SK-N-SH (cell line): ENCODE measurements around the gene ARID1B. TPM values are rescaled to one million over a fixed set of nuclear protein-coding genes. Genes with fewer than 3 reads are reported as not detected.

Experiments used
- CTCF ChIA-PET: fragments of 300-600, 350-600 bp; formaldehyde crosslinking; extraction: SDS; loops from one replicate; lab custom pipeline; 2021; lab: Yijun Ruan, JAX
- POLR2A ChIA-PET: fragments of 350-600 bp; sonication (Branson Sonifier 250); formaldehyde crosslinking; extraction: SDS; loops from one replicate; lab custom pipeline; 2020; ENCODE audit warnings: antibody characterized with exemption, inconsistent platforms; lab: Yijun Ruan, JAX
- DNase-seq: peaks from one replicate; pipeline ENCODE4 v3.0.0; 2012
- H2AFZ ChIP-seq: fragments of 200-600 bp; sonication (generic); 2 replicates; pipeline ENCODE4 v1.8.1; 2016; ENCODE audit warnings: antibody characterized with exemption, mild to moderate bottlenecking, low read depth
- H3F3A ChIP-seq: fragments of 200-600 bp; sonication (generic); replicated peaks from 2 replicates; pipeline ENCODE3; 2016; ENCODE audit warnings: antibody characterized with exemption, mild to moderate bottlenecking; ENCODE audit not compliant: insufficient read depth
- H3K27ac ChIP-seq, 2 experiments: fragments of 200-500 bp in 1 of 2; fragments of 200-600 bp in 1 of 2; sonication (Bioruptor generic) in 1 of 2; sonication (generic), shearing (Covaris generic) in 1 of 2; 2 replicates each; pipeline versions ENCODE4 v1.5.1 to v1.6.1; 2014 to 2016; ENCODE audit warnings: low read depth in 2 of 2, inconsistent platforms in 1 of 2, low read length in 1 of 2, mild to moderate bottlenecking in 1 of 2, mixed read lengths in 1 of 2
- H3K27me3 ChIP-seq: fragments of 200-600 bp; sonication (generic), shearing (Covaris generic); 2 replicates; pipeline ENCODE4 v1.6.1; 2016; ENCODE audit warnings: mixed run types; ENCODE audit not compliant: insufficient read depth
- H3K36me3 ChIP-seq, 2 experiments: fragments of 200-500 bp in 1 of 2; fragments of 200-600 bp in 1 of 2; sonication (Bioruptor generic) in 1 of 2; sonication (generic) in 1 of 2; replicated peaks in 1 of 2; 2 replicates each; pipeline versions ENCODE3 to v1.5.1; 2014 to 2016; ENCODE audit warnings: low read length in 1 of 2, mild to moderate bottlenecking in 1 of 2; ENCODE audit not compliant: insufficient read depth in 2 of 2, control insufficient read depth in 1 of 2
- H3K4me1 ChIP-seq, 2 experiments: fragments of 200-500 bp in 1 of 2; fragments of 200-600 bp in 1 of 2; sonication (Bioruptor generic) in 1 of 2; sonication (generic), shearing (Covaris generic) in 1 of 2; 2 replicates each; pipeline versions ENCODE4 v1.5.1 to v1.6.1; 2014 to 2016; ENCODE audit warnings: low read depth in 1 of 2, low read length in 1 of 2, mixed run types in 1 of 2; ENCODE audit not compliant: insufficient read depth in 2 of 2, control insufficient read depth in 1 of 2
- H3K4me2 ChIP-seq: fragments of 200-600 bp; sonication (generic), shearing (Covaris generic); 2 replicates; pipeline ENCODE4 v1.6.1; 2017; ENCODE audit warnings: mixed run types
- H3K4me3 ChIP-seq, 2 experiments: fragments of 200-500 bp in 1 of 2; fragments of 200-600 bp in 1 of 2; sonication (Bioruptor generic) in 1 of 2; sonication (generic), shearing (Covaris generic) in 1 of 2; 2 replicates each; pipeline versions ENCODE4 v1.5.1 to v1.8.1; 2014 to 2016; ENCODE audit warnings: low read depth in 2 of 2, inconsistent platforms in 1 of 2, low read length in 1 of 2, mild to moderate bottlenecking in 1 of 2, mixed read lengths in 1 of 2, moderate library complexity in 1 of 2
- H3K79me2 ChIP-seq: fragments of 200-600 bp; sonication (generic); 2 replicates; pipeline ENCODE4 v1.8.1; 2017; ENCODE audit warnings: mild to moderate bottlenecking; ENCODE audit not compliant: insufficient read depth
- H3K9ac ChIP-seq: fragments of 200-600 bp; sonication (generic); 2 replicates; pipeline ENCODE4 v1.6.1; 2017; ENCODE audit warnings: mixed run types
- H3K9me2 ChIP-seq: fragments of 200-600 bp; sonication (generic); 2 replicates; pipeline ENCODE4 v1.6.1; 2017; ENCODE audit warnings: mixed run types
- H3K9me3 ChIP-seq: fragments of 200-600 bp; sonication (generic); 2 replicates; pipeline ENCODE4 v1.6.1; 2017; ENCODE audit warnings: mixed run types, mild to moderate bottlenecking, moderate library complexity
- H4K20me1 ChIP-seq: fragments of 200-600 bp; sonication (generic); 2 replicates; pipeline ENCODE4 v1.6.1; 2017; ENCODE audit warnings: mild to moderate bottlenecking, mixed run types; ENCODE audit not compliant: insufficient read depth
- EZH2phosphoT487 ChIP-seq: fragments of 200-600 bp; sonication (generic); IDR thresholded peaks from 2 replicates; pipeline ENCODE4 v1.6.1; 2017; ENCODE audit warnings: low read depth, mixed run types, mild to moderate bottlenecking, antibody characterized with exemption, moderate library complexity, borderline replicate concordance
- MAX ChIP-seq: IDR thresholded peaks from 2 replicates; pipeline ENCODE4 v1.4.0; 2012; ENCODE audit warnings: low read depth
- MXI1 ChIP-seq: IDR thresholded peaks from 2 replicates; pipeline ENCODE4 v1.6.1; 2012; ENCODE audit warnings: mild to moderate bottlenecking, low read depth, low read length, improper control_type of control experiment
- RAD21 ChIP-seq: IDR thresholded peaks from 2 replicates; pipeline ENCODE4 v1.6.1; 2012; ENCODE audit warnings: mild to moderate bottlenecking, low read length
- WGBS: methylation state at CpG from one replicate; pipeline ENCODE4 v1.1.6; 2017; ENCODE audit warnings: low lambda C conversion rate; 5-methylcytosine and 5-hydroxymethylcytosine counted together
- polyA plus RNA-seq, 3 experiments: library from polyadenylated mRNA; depleted of rRNA; stranded (reverse); fragments of >200 nt; gene quantifications; 2 replicates each; pipeline ENCODE4 v1.2.3, GENCODE V29; 2012
- TF ChIP-seq, protein P1 (sequence below): fragments of 200-600 bp; sonication (generic); IDR thresholded peaks from 2 replicates; pipeline ENCODE4 v1.6.1; 2017; ENCODE audit warnings: antibody characterized with exemption, mild to moderate bottlenecking, moderate library complexity
- TF ChIP-seq, protein P2 (sequence below): fragments of 150-350 bp; IDR thresholded peaks from 2 replicates; pipeline ENCODE4 v1.6.1; 2016; ENCODE audit warnings: mild to moderate bottlenecking, low read depth, low read length

Gene ARID1B
- polyA plus RNA-seq, 1 of the 3 experiments (the other 2 are of a cell fraction): 13.6 TPM

- no peak for TF ChIP-seq EZH2phosphoT487
- TF ChIP-seq, protein P1, sequence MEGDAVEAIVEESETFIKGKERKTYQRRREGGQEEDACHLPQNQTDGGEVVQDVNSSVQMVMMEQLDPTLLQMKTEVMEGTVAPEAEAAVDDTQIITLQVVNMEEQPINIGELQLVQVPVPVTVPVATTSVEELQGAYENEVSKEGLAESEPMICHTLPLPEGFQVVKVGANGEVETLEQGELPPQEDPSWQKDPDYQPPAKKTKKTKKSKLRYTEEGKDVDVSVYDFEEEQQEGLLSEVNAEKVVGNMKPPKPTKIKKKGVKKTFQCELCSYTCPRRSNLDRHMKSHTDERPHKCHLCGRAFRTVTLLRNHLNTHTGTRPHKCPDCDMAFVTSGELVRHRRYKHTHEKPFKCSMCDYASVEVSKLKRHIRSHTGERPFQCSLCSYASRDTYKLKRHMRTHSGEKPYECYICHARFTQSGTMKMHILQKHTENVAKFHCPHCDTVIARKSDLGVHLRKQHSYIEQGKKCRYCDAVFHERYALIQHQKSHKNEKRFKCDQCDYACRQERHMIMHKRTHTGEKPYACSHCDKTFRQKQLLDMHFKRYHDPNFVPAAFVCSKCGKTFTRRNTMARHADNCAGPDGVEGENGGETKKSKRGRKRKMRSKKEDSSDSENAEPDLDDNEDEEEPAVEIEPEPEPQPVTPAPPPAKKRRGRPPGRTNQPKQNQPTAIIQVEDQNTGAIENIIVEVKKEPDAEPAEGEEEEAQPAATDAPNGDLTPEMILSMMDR: peak; percentile 12; the same call in 1 of the 2 replicates
- Histone ChIP-seq H3K27me3 (no peaks in the 10 kb centered on the region), H4K20me1 (no peaks in the 10 kb centered on the region), H3K4me3 (no peak overlapping the region), H3F3A (no peaks in the 10 kb centered on the region), H3K4me2 (no peak overlapping the region), H2AFZ (no peak overlapping the region), H3K36me3 (no peaks in the 10 kb centered on the region), H3K79me2 (no peaks in the 10 kb centered on the region), H3K9ac (no peak overlapping the region), H3K9me2 (no peaks in the 10 kb centered on the region), H3K4me1 (no peaks in the 10 kb centered on the region), H3K27ac (no peak overlapping the region), H3K9me3 (no peaks in the 10 kb centered on the region)
- WGBS: 71% methylated on average over 6 of the region's 10 CpGs
- DNase-seq: no peak
- ChIA-PET POLR2A (no interaction called here), CTCF (interaction anchor here (1.0 to 1.4 kb wide), 4 partner anchors 10 to 208 kb away, joined by 3 read pairs; no protein-coding TSS in a partner anchor)
Observed at GRCh38 chr6:156752666-156753301, 24.4 kb upstream of the ARID1B start.

- no peaks in the 10 kb centered on the region for H3K9me2 ChIP-seq
- no peaks in the 10 kb centered on the region for H3K9me3 ChIP-seq
- H3F3A ChIP-seq: no peaks in the 10 kb centered on the region
- no peaks in the 10 kb centered on the region for H3K4me1 ChIP-seq
- H3K4me2 ChIP-seq: no peak overlapping the region
- ChIA-PET POLR2A (no interaction called here), CTCF (interaction anchor here (0.7 to 1.0 kb wide), 2 partner anchors 14 kb away, joined by 3 read pairs; no protein-coding TSS in a partner anchor)
- H3K79me2 ChIP-seq: no peaks in the 10 kb centered on the region
- no peak overlapping the region for H3K27ac ChIP-seq
- 92% methylated on average over 8 of the region's 8 CpGs for WGBS
- no peak for DNase-seq
- TF ChIP-seq MAX (no peak), MXI1 (no peak), RAD21 (no peak)
- TF ChIP-seq, protein P2, sequence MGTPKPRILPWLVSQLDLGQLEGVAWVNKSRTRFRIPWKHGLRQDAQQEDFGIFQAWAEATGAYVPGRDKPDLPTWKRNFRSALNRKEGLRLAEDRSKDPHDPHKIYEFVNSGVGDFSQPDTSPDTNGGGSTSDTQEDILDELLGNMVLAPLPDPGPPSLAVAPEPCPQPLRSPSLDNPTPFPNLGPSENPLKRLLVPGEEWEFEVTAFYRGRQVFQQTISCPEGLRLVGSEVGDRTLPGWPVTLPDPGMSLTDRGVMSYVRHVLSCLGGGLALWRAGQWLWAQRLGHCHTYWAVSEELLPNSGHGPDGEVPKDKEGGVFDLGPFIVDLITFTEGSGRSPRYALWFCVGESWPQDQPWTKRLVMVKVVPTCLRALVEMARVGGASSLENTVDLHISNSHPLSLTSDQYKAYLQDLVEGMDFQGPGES: no peak
- no peak overlapping the region for H2AFZ ChIP-seq
- no peak overlapping the region for H3K4me3 ChIP-seq
- H3K27me3 ChIP-seq: no peaks in the 10 kb centered on the region
- H3K9ac ChIP-seq: no peak overlapping the region
- H3K36me3 ChIP-seq: no peaks in the 10 kb centered on the region
- H4K20me1 ChIP-seq: no peaks in the 10 kb centered on the region
Observed at GRCh38 chr6:156756630-156757610, 20.3 kb upstream of the ARID1B start.
